Measurements from ENCODE around the gene KRT81. TPM values are rescaled to one million over a fixed set of nuclear protein-coding genes. Genes with fewer than 3 reads are reported as not detected.
"Not testable (repeated sequence)": the region's sequence is repeated elsewhere in the genome, so short reads cannot be mapped to it uniquely, and the experiment has no call there.

Gene KRT81
- total RNA-seq, 1 donor from 2014 or later = not detected

DNA sequence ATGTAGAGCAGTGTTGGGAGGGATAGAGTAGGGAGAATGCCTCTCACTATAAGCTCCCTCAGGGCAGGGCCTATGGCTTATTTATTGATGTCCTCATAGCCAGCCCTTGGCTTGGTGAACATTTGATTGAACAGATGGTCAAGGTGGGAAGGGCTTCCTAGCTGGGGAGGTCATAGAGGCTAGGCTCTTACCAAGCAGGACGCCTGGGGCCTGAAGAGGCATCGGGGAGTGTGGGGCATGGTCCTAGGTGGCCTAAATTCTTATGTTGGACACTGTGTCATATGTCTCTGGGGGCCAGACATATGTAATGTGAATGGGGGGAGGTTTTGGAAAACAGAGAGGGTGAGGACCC is 34.8 kb downstream of the KRT81 start:
- no peak for DNase-seq (ENCODE audit: extremely low read depth, low read depth, low spot score)

DNA sequence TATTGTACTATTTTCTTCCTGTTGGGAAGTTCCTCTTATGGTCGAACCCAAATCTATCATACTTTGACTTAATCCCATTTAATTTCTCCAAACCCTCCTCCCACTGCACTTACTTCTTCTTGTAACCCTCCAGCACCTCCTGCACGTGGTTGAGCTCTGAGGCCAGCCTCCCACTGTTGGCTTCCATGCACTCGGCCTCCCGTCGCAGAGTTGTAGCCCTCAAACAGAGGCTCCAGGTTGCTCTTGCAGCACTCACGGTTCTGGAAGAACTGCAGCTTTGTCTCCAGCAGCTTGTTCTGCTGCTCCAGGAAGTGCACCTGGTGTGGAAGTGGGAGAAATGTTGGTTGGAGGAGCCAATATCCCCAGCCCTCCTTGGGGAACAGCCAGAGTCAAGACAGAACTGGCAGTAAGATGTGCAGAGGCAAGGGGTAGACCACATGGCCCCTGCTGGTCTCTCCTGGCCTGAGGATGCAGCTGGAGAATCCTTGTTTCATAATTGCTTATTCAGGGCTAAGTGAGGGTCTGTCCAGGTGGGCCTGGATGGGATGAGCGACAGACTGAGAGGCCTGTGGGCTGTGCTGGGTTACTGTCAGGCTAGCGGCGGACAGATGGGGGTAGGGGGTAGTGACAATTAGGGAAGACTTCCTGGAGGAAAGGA is 35.3 kb downstream of the KRT81 start:
- DNase-seq (ENCODE audit: extremely low read depth, low read depth, low spot score) = no peak

DNA sequence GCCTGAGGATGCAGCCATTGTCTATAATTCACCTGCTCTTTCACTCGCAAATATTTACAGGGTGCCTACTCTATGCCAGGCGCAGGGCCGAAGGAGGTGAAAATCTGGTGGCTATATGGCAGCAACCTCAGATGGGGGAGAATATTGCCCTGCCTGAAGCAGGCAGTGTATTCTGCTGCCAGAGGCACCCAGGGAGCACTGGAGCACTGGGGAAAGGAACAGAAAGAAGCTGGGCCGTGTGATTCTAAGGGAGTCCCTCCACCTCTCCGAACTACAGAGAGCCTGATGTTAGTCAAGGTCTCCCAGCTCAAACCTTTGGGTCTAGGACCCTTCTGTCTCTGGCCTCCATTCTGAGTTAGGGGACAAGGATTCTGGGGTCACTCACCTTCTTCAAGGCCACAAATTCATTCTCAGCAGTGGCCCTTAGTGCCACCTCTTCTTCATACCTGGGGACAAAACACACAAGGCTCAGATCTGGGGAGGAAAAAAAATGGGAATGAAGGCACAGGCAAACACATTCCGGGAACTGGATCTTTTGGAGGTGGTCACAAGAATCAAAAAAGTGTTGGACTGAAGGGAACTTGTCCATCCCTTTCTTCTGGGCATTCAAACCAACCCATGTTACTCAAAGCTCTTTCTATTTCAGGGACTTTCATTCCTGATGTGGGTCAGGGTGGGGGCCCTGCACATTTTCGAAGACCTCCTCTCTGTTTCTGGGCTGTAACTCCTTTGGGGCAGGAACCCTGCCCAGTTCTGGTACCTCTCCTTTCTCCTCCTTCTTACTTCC is 36.2 kb downstream of the KRT81 start:
- no peak for DNase-seq (ENCODE audit: extremely low read depth, low read depth, low spot score)

DNA sequence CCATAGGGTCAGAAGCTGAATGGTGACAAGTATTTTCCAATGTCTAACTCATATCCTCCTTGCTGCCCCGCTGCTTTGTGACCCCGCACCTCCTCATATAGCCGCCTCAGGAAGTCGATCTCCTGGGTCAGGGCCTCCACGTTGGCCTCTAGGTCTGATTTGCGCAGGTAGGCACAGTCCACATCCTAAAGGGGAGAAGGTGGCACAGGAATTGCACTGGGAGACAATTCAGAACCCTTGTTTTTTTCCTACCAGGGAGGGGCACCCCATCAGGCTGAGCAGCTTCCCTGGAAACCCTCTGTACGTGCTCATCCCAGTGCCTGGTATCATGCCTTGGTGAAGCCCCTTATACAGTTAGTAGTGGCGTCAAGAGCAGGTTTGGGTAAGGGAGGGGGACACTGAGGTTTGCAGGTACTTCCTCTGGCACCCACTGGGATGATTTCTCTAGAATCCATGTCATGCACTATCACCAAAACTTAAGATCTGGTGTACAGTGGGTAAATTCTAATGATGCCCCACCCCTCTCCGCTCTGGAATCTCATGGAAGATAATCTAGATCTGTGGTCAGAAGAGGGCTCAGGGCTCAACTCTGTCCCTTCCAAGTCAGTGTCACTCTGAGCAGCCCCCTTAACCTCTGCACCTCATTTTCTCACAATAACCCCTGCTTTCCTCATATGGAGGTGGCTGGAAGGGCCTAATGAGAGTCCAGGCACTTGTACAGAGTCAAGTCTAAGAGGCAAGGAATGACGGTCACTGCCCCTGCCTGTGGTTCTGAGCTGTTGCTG is 37.0 kb downstream of the KRT81 start:
- DNase-seq (ENCODE audit: extremely low read depth, low read depth, low spot score) = no peak

DNA sequence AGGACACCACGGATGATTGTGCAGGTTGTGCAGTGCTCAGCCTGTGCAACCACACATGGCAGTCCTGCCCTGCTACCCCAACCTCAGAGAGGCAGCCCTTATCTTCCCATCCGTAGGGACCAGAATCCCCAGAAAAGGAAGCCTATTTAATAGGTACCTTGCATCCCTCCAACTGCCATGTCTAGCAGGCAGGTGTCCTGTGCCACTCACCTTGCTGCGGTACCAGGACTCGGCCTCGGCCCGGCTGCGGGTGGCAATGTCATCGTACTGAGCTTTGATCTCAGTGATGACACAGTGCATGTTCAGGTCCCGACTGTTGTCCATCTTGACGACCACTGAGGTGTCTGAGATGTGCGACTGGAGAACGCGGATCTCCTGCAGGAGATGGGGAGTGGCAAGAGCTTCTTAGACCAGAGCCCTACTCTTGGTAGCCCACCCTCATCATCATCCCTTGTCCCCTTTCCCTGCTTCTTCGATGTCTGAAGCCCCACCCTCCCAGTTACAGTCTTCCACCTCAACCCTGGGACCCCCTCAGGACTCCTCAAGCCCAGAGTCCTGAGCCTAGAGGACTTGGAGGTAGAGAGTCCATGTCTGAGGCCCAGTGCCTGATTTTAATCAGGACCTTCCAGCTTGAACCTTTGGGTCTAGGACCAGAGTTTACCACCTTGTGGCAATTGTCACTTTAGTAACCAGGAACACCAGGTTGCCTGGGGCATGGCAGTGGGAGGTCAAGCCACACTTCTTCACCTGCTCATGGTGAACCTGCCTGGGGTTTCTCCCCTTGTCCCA is 37.7 kb downstream of the KRT81 start:
- no peak for DNase-seq (ENCODE audit: extremely low read depth, low read depth, low spot score)

DNA sequence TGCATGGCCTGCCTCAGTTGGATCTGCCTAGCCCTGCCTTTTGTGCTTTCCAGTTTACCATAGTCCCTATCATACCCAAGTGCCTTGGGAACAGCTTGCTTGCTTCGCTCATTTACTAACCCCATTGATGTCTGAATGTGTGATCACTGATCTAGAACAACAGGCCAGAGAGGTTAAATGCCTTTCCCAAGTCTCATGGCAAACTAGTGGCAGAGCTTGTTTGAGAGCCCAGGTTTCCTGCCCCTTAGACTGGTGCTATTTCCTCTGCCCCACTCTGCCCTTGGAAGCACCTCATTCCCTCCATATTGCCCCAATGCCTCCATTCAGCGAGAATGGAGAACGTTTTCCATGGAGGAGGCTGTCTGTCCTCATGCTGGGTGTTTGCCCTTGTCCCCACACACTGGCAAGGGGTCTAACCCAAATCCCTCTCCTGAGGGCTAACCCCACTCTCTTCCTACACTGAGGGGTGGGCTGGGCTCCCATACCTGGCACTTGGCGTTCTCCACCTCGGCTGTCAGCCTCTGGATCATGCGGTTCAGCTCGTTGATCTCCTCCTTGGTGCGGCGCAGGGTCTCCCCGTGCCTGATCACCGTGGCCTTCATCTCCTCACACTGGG is 38.5 kb downstream of the KRT81 start:
- DNase-seq (ENCODE audit: extremely low read depth, low read depth, low spot score) = no peak

DNA sequence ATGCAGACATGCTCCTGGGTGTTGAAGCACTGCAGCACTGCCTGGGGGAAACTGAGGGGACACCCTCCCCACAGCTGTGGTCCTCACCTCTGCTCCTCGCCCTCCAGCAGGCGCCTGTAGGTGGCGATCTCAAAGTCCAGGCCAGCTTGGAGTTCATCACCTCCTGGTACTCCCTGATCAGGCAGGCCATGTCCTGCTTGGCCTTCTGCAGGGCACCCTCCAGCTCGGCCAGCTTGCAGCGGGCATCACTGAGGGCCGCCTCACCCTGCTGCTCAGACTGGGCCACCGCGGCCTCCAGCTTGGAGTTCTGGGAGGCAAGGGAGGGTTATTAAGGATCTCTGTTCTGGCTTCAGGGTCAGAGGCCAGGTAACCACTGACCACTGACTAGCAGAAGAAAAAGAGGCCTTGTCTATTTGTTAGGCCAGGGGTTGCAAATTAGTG is 39.1 kb downstream of the KRT81 start:
- not testable (repeated sequence) for DNase-seq (ENCODE audit: extremely low read depth, low read depth, low spot score)

DNA sequence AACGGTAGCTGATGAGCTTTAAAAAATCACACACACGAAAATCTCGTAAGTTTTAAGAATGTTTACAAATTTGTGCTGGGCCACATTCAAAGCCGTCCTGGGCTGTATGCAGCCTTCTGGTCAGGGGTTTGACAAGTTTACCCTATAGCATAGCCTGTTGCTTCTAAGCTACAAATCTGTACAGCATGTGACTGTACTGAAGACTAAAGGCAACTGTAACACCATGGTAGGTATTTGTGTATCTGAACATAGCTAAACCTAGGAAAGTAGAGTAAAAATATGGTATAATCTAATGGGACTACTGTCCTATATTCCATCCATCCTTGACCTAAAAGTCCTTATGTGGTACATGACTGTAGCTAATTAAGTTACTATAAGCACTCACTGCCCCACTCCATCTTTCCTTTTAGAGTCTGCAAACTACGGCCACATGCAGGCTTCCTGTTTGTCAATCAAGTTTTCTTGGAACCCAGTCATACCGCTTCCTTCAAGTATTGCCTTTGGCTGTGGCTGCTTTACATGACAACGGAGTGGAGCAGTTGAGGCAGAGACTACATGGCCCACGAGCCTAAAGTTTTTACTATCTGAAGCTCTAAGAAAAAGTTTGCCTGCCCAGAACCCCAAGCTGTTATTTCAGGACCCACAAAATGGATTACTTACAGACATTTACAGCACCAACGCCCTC is 39.8 kb downstream of the KRT81 start:
- DNase-seq (ENCODE audit: extremely low read depth, low read depth, low spot score) = no peak

DNA sequence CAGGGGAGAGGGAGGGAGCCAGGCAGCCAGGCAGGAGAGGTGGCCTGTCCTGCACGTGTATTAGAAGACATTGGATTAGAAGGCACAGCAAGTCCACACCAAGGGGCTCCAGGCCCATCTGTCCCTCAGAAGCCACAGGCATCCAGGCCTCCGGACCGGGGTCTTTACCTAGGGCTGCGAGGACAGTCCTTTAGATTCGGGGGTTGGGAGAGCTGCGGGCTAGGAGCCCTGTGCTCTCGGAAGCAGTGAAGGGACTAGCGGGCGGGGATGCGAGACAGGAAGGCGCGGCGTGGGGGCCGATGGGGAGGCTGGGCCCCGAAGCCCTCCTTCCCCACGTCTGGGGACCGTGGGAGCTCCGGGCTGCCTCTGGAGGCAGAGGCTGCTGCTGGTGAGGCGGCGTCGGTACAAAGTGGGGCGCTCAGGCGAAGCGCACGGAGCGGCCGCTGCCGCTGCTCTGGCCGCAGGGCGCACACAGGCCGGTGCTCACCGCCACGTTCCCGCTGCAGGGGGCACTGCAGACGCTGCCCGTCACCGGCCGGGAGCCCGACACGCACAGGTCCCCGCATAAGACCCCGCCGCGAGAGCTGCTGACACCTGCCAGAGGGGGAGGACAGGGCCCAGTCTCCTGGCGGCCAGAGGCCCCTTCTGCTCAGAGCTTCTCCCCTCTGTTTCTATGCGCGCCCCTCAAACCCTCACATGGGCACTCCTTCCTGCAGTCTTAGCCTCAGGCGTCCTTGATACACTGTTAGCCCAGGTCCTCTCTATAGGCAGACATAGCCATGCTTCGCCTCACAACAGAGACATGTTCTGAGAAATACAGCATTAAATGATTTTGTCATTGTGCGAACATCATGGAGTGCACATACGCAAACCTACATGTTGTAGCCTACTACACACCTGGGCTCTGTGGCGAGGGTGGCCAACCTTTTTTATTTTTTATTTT is 41.0 kb downstream of the KRT81 start:
- DNase-seq (ENCODE audit: extremely low read depth, low read depth, low spot score) = no peak

DNA sequence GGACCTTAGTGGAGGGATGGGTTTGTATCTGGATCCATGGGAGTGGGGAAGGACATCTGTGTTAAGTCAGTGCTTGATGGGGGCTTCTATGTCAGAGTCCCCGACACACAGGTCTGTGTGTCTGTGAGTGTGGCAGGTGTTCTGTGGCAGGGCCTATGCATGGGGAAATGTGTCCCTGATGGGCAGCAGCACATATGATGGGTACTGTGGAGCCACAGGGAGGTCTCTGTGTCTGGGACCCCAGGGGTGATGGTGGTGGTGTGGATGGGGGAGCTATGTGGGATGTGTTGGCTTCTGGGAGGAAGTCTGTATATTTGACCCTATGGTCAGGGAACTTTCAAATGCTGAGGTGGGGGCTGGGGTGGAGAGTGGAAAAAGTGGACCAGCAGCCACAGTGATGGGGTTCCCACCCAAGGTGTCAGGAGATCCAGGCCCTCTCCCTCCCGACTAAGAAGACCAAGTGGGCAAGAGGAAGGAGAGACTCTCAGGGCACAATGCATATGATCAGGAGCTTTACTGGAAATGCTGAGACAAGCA is 41.8 kb downstream of the KRT81 start:
- DNase-seq (ENCODE audit: extremely low read depth, low read depth, low spot score) = no peak

DNA sequence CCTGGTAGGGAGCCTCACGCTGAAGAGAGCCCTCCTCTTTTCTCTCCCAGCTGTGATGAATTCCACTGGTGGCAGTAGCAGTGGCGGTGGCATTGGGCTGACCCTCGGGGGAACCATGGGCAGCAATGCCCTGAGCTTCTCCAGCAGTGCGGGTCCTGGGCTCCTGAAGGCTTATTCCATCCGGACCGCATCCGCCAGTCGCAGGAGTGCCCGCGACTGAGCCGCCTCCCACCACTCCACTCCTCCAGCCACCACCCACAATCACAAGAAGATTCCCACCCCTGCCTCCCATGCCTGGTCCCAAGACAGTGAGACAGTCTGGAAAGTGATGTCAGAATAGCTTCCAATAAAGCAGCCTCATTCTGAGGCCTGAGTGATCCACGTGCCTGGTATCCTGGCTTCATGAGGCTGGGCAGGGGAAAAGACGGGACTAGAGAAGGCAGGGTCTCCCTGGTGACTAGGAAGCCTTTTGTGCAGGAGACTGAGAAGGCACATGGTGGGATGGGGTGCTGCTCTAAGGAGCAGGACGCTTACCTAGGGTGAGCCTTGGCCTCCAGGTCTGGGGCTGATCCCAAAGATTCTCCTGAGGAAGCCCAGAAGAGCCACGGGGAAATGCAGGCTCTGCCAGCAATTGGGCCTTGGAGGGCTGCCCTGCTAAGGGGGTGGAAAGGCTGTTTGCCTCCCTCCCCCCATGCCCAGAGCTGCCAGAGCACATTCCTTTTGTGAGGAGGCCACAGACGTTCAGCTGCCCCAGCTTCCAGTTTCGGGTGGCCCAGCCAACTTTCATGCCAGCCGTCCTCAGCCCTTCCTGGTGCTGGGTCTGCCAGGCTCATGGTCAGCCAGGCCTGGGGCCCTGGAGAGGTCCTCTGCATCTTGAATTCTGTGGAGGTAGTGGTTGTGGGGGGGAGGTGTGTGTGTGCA is 42.5 kb downstream of the KRT81 start:
- no peak for DNase-seq (ENCODE audit: extremely low read depth, low read depth, low spot score)

DNA sequence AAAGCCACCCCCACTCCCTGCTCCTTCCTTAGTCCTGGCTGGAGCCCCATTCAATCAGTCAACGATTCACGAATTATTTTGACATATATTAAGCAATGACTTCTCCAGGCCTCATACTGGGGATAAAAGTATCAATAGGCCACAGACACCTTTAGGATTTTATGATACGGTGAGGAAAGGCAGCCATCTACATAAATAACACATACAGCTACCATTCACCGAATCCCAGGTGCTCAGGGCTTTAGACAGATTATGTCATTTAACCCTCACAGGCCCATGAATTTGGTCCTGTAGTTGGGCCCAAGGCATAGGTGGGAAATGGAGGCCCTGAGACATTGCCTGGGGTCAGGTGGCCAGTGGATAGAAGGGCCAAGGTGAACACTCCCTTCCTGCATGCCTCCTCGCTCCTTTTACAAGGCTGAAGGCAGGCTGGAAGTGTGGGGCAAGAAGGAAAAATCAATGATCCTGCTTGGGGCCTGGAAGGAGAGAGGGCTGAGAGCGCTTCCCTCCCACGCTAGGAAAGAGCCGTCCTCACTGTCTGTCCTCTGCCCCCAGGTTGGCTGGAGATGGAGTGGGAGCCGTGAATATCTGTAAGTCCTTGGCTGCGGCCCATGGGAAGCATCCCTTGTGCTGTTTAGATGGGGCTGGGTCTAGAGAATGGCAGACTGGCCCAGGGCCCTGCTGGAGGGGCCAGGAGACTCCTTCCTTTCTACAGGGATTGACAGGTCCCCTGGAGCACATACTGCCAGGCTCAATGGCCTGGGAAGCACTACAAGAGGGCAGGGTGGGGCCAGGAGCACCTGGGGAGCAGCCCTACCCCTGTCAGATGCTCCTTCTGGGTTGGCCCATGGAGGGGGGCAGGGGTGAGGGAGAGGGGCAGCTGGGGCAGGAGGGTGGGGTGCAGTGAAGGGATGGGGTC is 43.5 kb downstream of the KRT81 start:
- no peak for DNase-seq (ENCODE audit: extremely low read depth, low read depth, low spot score)

DNA sequence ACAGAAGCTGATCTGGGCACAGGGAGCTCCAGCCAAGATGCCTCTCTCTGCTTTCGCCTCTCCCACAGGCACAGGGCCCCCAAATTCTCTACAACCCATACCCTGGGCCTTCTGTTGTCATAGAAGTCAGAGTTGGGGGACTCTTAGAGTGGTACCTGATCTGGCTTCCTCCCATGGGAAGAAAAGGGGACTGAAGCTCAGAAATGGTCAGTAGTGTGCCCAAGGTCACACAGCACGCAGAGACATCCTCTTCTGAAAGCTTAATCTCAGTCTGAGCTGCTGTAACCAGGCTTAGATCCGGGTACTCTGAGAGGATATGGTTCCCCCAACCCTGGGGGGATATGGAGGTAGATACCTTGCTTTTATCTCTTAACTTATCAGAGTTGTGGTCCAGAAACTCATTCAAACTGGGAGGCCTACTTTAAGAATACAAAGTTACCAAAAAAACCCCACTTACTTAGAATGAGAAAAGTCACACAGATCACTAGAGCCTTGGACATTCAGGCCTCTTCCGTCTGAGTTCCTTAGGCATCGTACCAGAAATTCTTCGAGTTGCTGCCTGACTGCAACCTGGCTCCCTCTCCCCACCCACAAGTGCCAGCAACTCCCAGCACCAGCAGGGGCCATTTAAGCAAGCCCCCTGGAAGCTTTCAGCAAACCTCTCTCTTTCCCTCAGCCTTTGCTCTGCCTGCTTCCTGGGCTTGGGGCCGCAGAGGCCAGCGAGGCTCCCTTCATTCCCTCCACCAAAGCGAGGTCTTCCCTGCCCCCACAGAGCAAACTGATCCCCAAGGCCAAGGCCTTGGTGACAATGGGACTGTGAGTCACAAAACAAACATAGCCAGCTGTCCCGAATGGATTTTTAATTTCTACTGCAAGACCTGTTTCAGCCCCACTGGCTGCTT is 44.4 kb downstream of the KRT81 start:
- no peak for DNase-seq (ENCODE audit: extremely low read depth, low read depth, low spot score)

DNA sequence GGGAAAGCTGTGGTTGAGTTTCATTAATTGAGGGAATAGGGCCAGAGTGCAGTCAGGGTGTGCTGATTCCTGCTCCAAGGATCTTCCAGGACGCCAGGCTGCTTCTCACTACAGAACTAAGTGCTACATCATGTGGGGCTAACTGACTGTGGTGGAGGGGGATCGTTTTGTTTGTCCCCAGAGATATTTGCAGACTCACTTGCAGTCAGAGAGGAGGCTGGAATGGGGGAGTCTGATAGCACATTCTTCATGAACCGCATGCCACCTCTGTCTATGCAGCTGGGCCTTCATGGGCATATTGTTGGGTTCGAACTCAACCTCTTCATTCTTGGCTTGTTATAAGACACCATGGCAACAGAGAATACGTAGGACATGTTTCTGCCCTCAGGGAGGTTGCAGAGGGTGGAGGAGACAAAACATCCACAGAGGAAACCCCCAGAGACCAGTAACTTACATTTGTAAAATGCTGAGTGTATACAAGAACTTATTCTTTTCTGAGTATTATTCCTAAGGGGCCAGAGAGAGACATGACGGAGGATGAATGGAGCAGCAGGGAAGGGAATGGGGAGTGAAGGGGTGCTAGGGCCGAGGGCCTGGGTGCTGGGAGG is 45.3 kb downstream of the KRT81 start:
- no peak for DNase-seq (ENCODE audit: extremely low read depth, low read depth, low spot score)
